Kidney capillary endothelial cell (primary cell): ENCODE results near the gene HSPA1B.
"Not testable (repeated sequence)": the region's sequence is repeated elsewhere in the genome, so short reads cannot be mapped to it uniquely, and the experiment has no call there.

Experiments used
- DNase-seq: peaks from one replicate; pipeline ENCODE4 v3.0.0-alpha.2; 2018; ENCODE audit warnings: low spot score

HSPA1B gene

DNA sequence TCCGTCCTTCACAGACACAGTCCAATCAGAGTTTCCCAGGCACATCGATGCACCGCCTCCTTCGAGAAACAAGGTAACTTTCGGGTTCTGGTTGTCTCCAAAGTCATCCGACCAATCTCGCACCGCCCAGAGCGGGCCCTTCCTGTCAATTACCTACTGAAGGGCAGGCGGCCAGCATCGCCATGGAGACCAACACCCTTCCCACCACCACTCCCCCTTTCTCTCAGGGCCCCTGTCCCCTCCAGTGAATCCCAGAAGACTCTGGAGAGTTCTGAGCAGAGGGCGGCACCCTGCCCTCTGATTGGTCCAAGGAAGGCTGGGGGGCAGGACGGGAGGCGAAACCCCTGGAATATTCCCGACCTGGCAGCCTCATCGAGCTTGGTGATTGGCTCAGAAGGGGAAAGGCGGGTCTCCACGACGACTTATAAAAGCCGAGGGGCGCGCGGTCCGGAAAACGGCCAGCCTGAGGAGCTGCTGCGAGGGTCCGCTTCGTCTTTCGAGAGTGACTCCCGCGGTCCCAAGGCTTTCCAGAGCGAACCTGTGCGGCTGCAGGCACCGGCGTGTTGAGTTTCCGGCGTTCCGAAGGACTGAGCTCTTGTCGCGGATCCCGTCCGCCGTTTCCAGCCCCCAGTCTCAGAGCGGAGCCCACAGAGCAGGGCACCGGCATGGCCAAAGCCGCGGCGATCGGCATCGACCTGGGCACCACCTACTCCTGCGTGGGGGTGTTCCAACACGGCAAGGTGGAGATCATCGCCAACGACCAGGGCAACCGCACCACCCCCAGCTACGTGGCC, at the start of gene HSPA1B:
TSS of gene HSPA1B (plus strand) at position 453 of the 794 bp plus-strand sequence. CDS start at position 666, 213 bp downstream.
- peak; percentile 96 for DNase-seq

DNA sequence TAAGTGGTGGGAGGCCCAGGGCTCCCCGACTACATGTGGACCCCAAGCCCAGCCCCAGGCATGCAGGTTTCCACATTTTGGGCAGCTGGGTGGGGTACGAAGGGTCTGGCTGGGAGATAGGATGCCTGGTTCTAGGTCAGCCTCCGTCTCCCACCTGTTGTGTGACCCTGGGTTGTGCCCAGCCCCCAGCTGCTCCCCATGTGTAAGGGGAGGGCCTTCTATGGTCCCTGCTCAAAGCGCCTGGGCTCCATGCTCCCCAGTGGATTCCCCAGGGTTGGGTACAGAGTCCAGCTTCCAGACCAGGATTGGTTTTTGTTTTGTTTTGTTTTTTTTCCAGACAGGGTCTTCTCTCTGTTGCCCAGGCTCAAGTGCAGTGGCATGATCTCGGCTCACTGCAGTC, 49.3 kb upstream of the HSPA1B start:
- no peak for DNase-seq

DNA sequence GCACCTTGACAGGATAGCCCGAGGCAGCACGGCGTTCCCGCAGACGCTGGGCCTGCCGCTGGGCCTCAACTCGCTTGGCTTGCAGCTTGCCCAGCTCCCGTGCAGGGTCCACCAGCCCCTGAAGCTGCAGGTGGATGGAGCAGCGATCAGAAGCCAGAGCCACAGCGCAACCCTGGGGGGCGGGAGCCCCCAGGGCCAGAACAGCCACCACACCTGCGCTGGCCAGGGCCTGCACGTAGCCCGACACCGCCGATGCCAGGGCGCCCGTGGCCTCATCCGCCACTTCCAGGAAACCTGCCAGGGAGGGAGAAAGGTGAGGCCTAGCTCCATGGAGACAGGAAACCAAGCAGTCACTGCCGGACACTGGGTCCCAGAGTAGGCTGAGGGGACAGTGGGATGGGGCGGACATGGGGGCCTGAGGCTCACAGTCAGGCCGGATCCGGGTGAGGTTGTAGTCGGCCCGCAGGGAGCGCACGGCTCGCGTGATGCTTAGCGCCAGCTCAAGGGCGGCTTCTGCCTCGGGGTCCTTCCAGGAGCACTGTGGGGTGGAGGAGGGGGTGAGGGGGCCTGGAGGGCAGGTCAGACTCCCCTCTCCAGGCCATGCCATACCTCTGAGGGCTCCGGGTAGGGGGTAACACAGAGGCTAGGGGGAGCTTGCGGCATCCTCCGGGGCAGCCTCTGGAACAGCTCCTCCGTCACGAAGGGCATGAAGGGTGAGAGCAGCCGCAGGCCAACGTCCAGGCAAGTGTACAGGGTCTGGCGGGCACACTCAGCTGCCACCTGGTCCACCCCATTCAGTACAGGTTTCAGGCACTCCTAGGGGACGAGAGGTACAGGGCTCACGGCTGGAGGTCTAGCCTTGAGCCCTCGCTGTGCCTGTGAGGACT, 48.3 kb upstream of the HSPA1B start:
- no peak for DNase-seq

DNA sequence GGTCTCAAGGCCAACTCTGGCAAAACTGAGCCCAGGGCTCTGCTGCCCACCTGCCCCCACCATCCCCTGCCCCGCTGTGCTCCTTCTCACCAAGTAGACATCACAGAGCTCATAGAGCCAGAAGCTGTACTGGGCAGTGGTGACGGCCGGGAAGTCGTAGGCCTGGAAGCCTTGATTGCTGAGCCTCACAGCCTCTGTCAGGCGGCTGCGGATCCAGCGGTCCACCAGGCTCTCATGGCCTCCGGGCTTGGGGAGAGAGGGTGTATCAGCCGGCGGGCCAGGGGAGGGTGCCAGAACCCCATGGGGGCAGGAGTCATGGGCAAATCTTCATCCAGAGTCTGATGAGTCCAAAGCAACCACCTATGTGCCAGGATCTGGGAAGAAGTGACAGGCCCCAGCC, 47.6 kb upstream of the HSPA1B start:
- no peak for DNase-seq

DNA sequence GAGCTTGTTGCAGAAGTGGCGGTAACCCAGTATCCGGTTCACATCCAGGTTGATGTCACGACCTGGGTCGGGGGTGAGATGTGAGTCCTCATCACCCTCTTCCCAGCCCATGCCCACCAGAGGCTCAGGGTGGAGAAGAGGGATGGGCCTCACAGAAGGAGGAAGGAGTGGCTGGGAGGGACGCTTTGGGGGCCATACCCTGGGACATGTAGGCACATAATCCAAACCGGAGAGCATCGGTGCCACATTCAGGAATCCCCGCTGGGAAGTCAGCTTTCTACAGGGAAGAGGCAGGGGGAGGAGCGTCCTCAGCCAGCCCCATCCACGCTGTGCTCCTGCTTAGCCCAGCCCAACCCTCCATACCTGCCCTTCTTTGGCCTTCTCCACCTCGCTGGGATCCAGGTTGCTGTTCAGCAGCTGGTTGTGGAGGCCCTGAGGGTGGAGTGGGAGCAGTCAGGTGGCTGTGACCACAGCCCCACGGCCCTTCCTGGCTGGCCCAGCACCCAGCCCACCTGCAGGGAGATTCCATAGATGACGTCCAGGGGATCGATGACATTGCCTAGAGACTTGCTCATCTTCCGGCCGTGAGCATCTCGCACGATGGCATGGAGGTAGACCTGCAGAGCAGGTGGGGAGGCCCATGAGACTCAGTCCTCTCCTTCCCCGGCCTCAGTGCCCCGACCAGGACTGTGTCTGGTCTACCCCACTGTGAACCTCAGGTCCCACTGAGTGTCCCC, 46.9 kb upstream of the HSPA1B start:
- DNase-seq = no peak

DNA sequence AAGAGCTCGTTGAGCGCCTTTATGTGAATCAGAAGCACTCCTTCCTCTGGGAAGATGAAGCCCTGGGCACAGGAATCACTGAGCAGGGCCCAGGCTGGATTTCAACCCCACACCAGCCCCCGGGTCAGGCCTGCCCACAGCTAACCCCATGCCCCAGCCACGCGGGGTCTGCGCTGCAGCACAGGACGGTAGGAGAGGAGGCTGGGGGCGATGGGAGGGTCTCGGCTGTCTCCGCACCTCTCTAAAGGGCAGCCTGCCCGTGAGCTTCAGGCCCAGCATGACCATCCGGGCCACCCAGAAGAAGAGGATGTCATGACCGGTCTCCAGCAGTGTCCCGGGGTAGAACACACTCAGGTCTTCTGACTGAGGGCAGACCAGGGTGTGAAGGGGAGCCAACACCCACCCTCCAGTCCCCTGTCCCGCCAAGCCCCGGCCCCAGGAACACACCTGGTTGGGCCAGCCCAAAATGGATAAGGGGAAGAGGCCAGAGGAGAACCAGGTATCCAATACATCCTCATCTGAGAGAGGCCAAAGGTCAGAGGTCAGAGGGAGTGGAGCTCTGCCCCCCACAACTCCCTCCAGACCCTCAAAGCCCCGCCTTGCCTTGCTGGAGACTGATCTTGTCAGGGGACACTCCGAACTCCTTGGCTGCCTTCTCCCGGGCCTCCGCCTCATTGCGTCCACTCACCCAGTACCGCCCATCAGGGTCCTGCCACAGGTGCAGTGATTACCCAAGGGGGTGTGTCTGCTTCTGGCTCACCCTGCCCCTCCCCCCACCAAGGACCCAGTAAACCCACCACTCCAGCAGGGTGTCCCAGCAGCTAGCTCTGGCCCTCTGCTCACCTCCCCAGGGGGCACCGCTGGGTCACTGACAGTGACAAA, 46.1 kb upstream of the HSPA1B start:
- no peak for DNase-seq

DNA sequence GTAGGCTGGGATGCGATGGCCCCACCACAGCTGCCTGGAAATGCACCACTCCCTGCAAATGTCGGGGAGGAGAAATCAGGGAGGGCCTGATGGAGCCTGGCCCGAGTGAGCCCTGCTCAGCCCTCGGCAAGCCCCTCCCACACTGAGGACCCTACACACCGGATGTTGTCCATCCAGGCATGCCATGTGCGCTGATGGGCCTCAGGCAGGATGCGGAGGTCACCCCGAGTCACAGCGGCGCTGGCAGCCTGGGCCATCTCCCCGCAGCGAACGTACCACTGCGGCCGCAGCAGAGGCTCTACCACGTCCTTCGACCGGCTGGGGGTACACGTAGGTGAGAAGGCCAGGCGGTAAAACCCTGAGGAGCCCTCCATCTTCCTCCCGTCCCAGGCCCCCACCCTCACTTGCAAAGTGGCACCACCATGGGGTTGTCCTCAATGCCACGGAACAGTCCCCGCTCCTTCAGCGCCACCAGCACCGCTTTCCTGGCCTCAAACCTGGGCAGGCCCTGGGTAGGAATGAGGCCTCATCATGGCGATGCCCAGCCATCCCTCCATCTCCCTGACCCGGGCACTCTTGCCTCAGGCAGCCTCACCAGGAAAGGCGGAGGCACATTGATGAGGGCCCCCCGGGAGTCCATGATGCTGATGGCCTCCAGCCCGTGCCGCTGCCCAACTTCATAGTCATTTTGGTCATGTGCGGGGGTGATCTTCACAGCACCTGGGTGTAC, 45.2 kb upstream of the HSPA1B start:
- no peak for DNase-seq

DNA sequence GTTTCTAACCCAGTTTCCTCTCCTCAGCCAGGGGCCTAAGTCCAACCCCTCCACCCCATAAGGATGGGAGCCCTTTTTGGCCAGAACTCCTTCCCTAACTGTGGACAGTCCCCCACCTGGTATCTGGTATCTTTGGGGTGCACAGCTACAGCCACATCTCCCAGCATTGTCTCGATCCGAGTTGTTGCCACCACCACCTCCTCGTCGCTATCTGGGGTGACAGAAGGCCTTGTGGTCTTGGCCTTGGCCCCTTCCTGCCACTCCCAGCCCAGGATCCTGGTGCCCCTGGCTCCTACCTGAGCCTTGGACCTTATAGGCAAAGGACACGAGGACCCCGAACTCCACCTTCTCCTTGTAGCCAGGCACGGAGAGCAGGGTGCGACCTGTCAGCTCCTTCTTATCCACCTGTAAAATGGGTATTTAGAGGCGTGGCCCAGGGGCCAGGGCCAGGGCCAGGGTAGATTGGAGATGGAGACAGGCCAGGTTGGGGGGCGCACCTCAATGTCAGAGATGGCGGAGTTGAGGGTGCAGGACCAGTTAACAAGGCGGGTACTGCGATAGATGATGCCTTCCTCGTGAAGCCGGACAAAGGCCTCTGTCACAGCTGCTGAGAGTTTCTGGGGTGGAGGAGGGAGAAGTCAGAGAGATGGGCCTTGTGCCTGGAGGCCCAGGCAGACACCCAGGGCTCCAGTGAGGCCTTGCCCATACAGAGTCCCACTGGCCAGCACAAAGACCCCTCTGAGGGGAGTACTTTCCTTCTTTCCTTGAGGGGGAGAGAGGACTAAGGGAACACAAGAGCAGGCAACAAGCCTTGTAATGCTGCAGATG, 43.2 kb upstream of the HSPA1B start:
- DNase-seq = no peak

DNA sequence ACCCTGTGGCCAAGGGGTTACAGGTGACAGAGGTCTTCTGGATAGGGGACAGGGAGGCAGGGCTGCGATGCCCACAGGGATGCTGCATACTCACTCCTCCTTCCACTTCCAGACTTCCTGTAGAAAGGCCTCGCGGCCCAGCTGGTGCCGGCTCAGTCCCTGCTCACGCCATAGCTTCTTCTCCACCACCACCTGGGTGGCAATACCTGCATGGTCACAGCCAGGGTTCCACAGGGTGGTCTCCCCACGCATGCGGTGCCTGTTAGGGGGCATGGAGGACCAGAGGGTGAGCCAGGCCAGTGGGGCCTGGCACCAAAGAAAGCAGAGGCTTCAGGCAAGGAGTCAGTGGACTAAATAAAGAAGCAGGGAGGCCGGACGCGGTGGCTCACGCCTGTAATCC, 42.1 kb upstream of the HSPA1B start:
- DNase-seq = no peak

DNA sequence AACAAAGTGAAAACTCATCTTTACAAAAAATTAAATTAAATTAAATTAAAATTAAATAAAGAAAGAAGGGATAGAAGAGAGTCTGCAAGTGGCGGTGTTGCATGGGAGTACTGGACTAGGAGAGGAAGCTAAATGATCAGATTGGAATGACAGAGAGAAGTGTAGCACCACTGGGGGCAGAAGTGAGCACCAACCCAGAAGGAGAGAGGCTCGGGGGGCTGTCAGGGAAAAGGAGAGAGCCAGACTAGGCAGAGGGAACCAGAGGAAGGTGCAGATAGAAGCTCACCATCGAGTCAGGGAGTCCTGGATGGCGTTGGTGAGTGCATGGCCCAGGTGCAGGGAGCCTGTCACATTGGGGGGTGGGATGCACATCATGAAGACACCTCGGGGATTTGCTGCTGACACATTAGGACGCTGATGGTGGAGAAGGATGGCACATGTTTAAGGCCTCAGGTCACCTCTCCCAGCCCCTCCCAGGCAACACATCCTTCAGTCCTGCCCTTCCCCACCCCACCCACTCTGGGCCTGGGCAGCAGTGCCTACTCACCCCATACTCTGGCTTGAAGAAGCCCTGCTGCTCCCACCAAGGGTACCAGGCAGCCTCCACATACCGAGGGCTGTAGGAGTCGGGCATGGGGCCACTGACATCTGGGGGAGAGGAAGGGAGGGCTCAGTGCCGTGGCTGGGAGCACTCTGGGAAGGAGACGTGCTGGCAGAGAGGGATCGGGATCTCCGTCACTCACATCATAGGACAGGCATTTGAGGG, 36.0 kb upstream of the HSPA1B start:
- DNase-seq = peak; percentile 37

DNA sequence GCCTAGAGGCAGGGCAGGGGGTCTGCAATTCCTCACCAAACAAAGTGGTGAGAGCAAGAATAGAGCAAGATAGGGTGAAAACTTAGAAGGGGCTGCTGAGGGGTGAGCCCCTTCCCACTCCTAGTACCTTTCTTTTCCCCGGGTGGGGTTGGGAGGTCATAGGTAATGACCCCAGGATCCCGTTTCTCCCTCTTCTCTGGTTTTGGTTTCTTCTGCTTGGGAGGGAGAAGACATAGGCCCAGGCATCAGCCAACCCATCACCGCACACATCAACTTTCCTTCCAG, 35.5 kb upstream of the HSPA1B start:
- no peak for DNase-seq

DNA sequence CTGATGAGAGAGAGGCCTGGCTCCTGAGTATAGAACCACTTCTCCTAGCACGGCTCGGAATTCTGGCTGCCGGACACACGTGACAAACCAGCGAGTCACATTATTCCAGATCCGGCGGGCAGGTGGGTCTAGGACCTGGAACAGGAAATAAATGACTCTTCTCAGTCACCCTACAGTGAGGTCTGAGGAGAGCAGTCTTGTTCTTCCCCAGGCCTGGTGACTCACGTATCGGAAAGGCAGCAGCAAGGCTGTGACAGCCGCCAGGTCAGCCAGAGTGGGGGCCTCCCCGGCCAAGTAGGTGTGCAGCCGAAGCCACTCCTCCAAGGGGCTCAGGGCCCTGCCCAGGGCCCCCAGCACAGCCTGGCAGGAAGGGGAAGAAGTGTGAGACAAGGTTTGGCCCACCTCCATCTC, 34.8 kb upstream of the HSPA1B start:
- peak; percentile 83 for DNase-seq

DNA sequence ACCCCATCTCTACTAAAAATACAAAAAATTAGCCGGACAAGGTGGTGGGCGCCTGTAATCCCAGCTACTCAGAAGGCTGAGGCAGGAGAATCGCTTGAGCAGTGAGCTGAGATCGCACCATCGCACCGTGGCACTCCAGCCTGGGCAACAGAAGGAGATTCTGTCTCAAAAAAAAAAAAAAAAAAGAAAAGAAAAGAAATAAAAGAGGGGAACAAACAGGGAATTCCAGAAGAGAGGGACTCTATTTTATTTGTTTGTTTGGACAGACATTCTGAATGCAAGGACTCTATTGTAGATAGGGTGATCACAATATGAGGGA, 33.7 kb upstream of the HSPA1B start:
- not testable (repeated sequence) for DNase-seq

DNA sequence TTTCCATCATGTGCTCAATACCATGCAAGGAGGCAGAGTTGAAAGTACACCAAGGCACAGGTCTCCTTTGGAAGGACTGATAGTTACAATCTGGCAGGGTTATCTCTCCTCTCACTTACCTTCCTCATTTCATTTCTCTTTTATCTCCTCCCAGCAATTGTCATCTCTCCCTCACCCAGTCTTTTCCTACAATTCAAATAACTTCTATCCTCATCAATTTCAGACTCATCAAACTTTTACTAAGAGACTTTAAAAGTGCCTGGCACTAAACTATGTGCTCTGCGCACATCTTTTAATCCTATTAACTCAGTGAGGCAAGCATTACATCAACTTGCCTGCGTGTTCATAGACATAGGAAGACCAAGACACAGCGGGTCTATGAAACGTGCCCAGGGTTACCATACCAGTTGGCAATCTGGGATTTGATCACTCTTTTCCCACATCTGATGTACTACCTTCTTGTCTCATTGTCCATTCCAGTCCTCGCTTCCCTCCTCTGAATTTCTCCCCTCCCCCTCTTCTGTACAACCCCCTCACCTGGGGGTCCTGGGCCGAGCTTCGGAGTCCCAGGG, 33.2 kb upstream of the HSPA1B start:
- DNase-seq = no peak

DNA sequence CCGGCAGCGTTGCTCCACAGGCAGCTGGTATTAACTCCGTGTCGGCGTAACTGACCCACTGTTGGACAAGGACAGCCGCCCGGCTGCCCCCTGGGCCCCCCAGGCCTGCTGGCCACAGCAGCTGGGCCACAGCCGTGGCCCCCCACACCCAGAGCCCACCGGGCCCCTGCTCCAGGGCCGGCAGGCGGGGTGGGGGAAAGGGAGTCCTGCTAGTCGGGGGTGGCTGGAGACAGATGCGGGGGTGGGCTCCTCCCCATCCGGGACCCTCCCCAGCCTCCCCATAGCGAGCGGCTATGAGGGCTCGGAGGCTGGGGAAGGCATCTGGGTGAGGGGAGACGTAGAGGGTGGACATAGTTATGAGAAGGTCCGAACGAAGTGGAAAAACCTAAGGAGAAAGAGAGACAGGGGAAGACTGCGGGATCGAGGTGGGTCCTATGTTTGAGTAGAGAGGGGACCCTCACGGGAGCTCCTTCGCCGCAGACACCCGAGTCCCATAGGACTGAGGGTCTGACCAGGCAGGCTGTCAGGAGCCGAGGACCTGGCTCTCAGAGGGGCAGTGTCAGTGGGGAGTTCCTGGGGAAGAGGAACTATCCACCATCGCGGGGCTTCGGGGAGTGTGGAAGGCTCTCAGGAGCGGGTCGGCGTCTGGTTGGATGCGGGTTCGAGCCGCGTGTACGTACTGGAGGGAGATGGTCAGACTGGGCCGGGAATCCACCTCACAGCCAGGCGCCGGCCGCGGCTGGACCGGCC, 32.5 kb upstream of the HSPA1B start:
- DNase-seq = no peak

DNA sequence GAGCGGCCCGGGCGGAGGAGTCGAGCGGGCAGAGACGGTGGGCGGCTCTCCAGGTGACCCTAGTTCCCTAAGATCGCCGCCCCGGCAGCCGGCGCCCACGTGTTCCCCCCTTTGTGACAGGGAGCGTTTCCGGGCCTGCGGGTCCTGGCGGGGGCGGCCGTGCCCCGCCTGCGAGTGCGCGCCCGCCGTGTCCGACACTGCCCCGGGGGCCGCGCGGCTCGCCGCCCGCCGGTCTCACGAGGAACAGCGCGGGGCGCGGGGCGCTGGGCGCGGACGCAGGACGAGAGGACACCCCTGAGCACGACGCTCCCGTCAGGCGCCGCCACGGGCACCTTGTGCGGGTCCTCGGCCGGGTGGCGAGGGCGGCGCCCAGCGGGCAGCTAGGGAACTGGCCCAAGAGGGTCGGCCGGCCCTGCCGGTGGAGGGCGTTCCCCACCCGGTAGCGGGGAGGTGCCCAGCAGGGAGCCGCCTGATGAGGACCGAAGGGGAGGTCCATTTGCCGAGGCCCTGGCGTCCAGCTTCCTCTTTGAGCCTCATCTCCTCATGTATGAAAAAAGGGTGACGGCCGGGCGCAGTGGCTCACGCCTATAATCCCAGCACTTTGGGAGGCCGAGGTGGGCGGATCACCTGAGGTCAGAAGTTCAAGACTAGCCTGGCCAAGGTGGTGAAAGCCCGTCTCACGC, 31.8 kb upstream of the HSPA1B start, which contains the start of gene VARS1:
TSS of gene VARS1 (minus strand) at position 137 of the 683 bp plus-strand sequence. CDS start 535 bp downstream, outside the sequence.
- DNase-seq = peak; percentile 84

DNA sequence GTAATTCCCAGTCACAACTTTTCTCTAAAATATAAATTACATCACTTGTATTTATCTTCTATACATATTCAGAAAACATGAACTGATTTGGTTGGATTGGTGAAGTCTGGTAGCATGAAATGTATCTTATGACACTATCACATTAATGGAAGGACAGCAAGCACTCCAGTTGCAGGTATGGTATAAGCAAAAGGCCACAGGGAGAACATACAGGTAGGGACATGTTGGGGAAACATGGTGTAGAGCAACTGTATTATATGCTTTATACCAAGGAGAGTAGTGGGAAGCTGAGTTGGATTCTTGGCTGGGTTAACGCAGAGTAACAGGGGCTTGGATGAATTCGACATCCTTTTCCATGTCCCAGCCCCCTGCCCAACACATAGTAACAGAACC, 30.5 kb upstream of the HSPA1B start:
- DNase-seq = no peak

DNA sequence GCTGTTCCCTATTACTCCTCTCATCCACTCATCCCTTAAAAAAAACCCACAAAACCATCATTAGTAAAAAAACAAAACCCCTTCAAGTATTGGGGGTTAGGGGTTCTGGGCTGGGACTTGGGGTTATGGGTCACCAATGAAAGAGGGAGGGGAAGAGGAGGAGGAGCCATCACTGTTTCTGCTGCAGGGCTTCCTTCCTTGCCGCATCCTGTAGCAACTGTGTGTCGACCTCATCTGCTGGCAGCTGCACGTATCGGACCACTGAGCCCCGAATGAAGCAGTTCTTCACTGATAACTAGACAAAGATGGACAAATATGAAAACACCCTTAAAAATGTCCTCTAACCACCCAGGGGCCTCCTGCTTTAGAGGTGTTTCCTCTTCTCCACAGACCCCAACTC, 29.9 kb upstream of the HSPA1B start:
- DNase-seq = no peak
